ENCODE results near the gene TBXA2R. TPM values are rescaled to one million over a fixed set of nuclear protein-coding genes. Genes with fewer than 3 reads are reported as not detected.

TBXA2R gene
- total RNA-seq, 1 experiment from 2014 or later = 1.3 TPM

DNA sequence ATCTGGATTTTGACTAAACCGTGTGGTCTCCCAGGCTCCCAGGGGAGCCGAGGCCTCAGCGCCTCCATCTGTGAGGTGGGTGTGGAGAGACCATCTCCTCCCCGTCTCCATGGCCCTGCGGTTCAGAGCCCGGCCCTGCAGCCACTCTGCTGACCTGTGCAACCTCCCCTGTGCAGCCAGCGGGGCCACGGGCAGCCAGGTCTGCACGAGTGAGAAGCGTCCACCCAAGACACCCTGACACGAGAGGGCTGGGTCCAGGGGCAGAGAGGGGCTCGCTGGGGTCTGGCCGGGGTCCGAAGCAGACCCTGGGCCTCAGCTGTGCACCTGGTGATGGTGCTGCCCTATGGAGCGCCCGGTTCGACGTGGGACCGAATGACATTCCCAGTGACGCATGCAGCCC, 30.3 kb upstream of the TBXA2R start:
- Mint-ChIP-seq H3K27me3 (ENCODE audit: low read depth) (no peaks in the 10 kb centered on the region), H3K9me3 (no peaks in the 10 kb centered on the region), H3K36me3 (peaks cover 10% of the 10 kb centered on the region; the same call in 1 of the 2 replicates), H3K4me1 (no peaks in the 10 kb centered on the region), H3K4me3 (no peak overlapping the region), H3K27ac (no peak overlapping the region)
- DNase-seq (ENCODE audit: low spot score) (no peak), ATAC-seq (no peak)
- ChIA-PET CTCF (interaction anchor here (0.5 kb wide), 1 partner anchor 18 kb away, joined by 3 read pairs; no protein-coding TSS in a partner anchor), POLR2A (no interaction called here)
- TF ChIP-seq PRRX2 (CRISPR knock-in tag; IDR thresholded peaks at IDR 0.05) = no peak
- TF ChIP-seq GRHL2 (CRISPR knock-in tag; IDR thresholded peaks at IDR 0.05; ENCODE audit: insufficient replicate concordance, severe bottlenecking) = no peak
- no peak for TF ChIP-seq ZNF671 (CRISPR knock-in tag; IDR thresholded peaks at IDR 0.05)
- TF ChIP-seq, protein P1, sequence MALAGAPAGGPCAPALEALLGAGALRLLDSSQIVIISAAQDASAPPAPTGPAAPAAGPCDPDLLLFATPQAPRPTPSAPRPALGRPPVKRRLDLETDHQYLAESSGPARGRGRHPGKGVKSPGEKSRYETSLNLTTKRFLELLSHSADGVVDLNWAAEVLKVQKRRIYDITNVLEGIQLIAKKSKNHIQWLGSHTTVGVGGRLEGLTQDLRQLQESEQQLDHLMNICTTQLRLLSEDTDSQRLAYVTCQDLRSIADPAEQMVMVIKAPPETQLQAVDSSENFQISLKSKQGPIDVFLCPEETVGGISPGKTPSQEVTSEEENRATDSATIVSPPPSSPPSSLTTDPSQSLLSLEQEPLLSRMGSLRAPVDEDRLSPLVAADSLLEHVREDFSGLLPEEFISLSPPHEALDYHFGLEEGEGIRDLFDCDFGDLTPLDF (CRISPR knock-in tag; IDR thresholded peaks at IDR 0.05) = no peak
- TF ChIP-seq, protein P2, sequence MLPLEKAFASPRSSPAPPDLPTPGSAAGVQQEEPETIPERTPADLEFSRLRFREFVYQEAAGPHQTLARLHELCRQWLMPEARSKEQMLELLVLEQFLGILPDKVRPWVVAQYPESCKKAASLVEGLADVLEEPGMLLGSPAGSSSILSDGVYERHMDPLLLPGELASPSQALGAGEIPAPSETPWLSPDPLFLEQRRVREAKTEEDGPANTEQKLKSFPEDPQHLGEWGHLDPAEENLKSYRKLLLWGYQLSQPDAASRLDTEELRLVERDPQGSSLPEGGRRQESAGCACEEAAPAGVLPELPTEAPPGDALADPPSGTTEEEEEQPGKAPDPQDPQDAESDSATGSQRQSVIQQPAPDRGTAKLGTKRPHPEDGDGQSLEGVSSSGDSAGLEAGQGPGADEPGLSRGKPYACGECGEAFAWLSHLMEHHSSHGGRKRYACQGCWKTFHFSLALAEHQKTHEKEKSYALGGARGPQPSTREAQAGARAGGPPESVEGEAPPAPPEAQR (CRISPR knock-in tag; IDR thresholded peaks at IDR 0.05) = no peak

DNA sequence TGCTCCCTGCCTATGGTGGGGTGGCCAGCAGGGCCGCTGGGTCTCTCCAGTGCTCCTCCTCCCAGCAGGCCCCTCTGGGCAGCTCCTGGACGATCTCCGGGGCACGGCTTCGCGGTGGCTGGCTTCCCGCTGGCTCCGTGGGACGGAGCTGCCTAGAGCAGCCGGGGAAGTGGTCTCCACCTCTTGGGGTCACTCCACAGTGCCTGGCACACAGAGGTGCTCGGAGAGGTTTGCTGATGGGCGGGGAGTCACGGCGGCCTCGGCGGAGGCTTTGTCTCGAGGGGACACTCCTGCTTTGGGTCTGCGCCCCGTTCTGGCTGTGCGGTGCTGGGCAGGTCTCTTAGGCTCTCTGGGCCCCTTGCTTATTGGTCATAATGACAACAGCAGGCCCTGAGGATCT, 29.8 kb upstream of the TBXA2R start:
- no peak overlapping the region for H3K27ac Mint-ChIP-seq
- ChIA-PET POLR2A (no interaction called here), CTCF (interaction anchor here (1.1 kb wide), 1 partner anchor 69 kb away, joined by 4 read pairs; no protein-coding TSS in a partner anchor)
- TF ChIP-seq GTF2I (CRISPR knock-in tag; conservative IDR thresholded peaks at IDR 0.05) (no peak), GRHL2 (CRISPR knock-in tag; IDR thresholded peaks at IDR 0.05; ENCODE audit: insufficient replicate concordance, severe bottlenecking) (no peak), ZNF138 (CRISPR knock-in tag; conservative IDR thresholded peaks at IDR 0.05) (no peak), ZNF423 (CRISPR knock-in tag; IDR thresholded peaks at IDR 0.05) (no peak), EMX1 (CRISPR knock-in tag; IDR thresholded peaks at IDR 0.05) (no peak), CREM (CRISPR knock-in tag; IDR thresholded peaks at IDR 0.05) (no peak), SOX15 (CRISPR knock-in tag; IDR thresholded peaks at IDR 0.05) (no peak), HMGA2 (CRISPR knock-in tag; IDR thresholded peaks at IDR 0.05) (no peak), GABPB1 (CRISPR knock-in tag; IDR thresholded peaks at IDR 0.05) (no peak), TEAD4 (CRISPR knock-in tag; IDR thresholded peaks at IDR 0.05) (no peak), NFYB (CRISPR knock-in tag; conservative IDR thresholded peaks at IDR 0.05; ENCODE audit: low read depth) (no peak), ETV6 (CRISPR knock-in tag; IDR thresholded peaks at IDR 0.05) (no peak)
- TF ChIP-seq, protein P3, sequence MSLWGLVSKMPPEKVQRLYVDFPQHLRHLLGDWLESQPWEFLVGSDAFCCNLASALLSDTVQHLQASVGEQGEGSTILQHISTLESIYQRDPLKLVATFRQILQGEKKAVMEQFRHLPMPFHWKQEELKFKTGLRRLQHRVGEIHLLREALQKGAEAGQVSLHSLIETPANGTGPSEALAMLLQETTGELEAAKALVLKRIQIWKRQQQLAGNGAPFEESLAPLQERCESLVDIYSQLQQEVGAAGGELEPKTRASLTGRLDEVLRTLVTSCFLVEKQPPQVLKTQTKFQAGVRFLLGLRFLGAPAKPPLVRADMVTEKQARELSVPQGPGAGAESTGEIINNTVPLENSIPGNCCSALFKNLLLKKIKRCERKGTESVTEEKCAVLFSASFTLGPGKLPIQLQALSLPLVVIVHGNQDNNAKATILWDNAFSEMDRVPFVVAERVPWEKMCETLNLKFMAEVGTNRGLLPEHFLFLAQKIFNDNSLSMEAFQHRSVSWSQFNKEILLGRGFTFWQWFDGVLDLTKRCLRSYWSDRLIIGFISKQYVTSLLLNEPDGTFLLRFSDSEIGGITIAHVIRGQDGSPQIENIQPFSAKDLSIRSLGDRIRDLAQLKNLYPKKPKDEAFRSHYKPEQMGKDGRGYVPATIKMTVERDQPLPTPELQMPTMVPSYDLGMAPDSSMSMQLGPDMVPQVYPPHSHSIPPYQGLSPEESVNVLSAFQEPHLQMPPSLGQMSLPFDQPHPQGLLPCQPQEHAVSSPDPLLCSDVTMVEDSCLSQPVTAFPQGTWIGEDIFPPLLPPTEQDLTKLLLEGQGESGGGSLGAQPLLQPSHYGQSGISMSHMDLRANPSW (CRISPR knock-in tag; conservative IDR thresholded peaks at IDR 0.05; ENCODE audit: low read depth) = no peak
- TF ChIP-seq, protein P4, sequence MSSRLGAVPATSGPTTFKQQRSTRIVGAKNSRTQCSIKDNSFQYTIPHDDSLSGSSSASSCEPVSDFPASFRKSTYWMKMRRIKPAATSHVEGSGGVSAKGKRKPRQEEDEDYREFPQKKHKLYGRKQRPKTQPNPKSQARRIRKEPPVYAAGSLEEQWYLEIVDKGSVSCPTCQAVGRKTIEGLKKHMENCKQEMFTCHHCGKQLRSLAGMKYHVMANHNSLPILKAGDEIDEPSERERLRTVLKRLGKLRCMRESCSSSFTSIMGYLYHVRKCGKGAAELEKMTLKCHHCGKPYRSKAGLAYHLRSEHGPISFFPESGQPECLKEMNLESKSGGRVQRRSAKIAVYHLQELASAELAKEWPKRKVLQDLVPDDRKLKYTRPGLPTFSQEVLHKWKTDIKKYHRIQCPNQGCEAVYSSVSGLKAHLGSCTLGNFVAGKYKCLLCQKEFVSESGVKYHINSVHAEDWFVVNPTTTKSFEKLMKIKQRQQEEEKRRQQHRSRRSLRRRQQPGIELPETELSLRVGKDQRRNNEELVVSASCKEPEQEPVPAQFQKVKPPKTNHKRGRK (CRISPR knock-in tag; IDR thresholded peaks at IDR 0.05; ENCODE audit: borderline replicate concordance) = no peak
- TF ChIP-seq, protein P5, sequence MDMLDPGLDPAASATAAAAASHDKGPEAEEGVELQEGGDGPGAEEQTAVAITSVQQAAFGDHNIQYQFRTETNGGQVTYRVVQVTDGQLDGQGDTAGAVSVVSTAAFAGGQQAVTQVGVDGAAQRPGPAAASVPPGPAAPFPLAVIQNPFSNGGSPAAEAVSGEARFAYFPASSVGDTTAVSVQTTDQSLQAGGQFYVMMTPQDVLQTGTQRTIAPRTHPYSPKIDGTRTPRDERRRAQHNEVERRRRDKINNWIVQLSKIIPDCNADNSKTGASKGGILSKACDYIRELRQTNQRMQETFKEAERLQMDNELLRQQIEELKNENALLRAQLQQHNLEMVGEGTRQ (CRISPR knock-in tag; IDR thresholded peaks at IDR 0.05) = no peak
- TF ChIP-seq, protein P6, sequence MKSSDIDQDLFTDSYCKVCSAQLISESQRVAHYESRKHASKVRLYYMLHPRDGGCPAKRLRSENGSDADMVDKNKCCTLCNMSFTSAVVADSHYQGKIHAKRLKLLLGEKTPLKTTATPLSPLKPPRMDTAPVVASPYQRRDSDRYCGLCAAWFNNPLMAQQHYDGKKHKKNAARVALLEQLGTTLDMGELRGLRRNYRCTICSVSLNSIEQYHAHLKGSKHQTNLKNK (CRISPR knock-in tag; IDR thresholded peaks at IDR 0.05) = no peak
- TF ChIP-seq, protein P7, sequence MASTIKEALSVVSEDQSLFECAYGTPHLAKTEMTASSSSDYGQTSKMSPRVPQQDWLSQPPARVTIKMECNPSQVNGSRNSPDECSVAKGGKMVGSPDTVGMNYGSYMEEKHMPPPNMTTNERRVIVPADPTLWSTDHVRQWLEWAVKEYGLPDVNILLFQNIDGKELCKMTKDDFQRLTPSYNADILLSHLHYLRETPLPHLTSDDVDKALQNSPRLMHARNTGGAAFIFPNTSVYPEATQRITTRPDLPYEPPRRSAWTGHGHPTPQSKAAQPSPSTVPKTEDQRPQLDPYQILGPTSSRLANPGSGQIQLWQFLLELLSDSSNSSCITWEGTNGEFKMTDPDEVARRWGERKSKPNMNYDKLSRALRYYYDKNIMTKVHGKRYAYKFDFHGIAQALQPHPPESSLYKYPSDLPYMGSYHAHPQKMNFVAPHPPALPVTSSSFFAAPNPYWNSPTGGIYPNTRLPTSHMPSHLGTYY (CRISPR knock-in tag; IDR thresholded peaks at IDR 0.05) = no peak
- TF ChIP-seq, protein P8, sequence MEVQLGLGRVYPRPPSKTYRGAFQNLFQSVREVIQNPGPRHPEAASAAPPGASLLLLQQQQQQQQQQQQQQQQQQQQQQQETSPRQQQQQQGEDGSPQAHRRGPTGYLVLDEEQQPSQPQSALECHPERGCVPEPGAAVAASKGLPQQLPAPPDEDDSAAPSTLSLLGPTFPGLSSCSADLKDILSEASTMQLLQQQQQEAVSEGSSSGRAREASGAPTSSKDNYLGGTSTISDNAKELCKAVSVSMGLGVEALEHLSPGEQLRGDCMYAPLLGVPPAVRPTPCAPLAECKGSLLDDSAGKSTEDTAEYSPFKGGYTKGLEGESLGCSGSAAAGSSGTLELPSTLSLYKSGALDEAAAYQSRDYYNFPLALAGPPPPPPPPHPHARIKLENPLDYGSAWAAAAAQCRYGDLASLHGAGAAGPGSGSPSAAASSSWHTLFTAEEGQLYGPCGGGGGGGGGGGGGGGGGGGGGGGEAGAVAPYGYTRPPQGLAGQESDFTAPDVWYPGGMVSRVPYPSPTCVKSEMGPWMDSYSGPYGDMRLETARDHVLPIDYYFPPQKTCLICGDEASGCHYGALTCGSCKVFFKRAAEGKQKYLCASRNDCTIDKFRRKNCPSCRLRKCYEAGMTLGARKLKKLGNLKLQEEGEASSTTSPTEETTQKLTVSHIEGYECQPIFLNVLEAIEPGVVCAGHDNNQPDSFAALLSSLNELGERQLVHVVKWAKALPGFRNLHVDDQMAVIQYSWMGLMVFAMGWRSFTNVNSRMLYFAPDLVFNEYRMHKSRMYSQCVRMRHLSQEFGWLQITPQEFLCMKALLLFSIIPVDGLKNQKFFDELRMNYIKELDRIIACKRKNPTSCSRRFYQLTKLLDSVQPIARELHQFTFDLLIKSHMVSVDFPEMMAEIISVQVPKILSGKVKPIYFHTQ (CRISPR knock-in tag; IDR thresholded peaks at IDR 0.05) = no peak
- H3K4me1 Mint-ChIP-seq = no peaks in the 10 kb centered on the region
- no peak for DNase-seq (ENCODE audit: low spot score)
- peaks cover 10% of the 10 kb centered on the region; the same call in 1 of the 2 replicates for H3K36me3 Mint-ChIP-seq
- H3K27me3 Mint-ChIP-seq (ENCODE audit: low read depth) = no peaks in the 10 kb centered on the region
- H3K4me3 Mint-ChIP-seq = no peak overlapping the region
- no peaks in the 10 kb centered on the region for H3K9me3 Mint-ChIP-seq
- ATAC-seq = no peak
